Thoracic aorta (tissue), 2 donors: ENCODE data around the gene DNM1. TPM values are rescaled to one million over a fixed set of nuclear protein-coding genes. Genes with fewer than 3 reads are reported as not detected.

ENCODE experiments used
- ATAC-seq: fragments of 150-250 bp; one replicate; pipeline ENCODE4 v1.8.0; 2017; ENCODE audit warnings: low read depth; ENCODE audit not compliant: insufficient number of reproducible peaks, low FRiP score
- DNase-seq: peaks from one replicate; pipeline ENCODE4 v3.0.0-alpha.2; 2020; ENCODE audit warnings: low spot score
- H3K27ac ChIP-seq, 2 donors: fragments of 200-600 bp; sonication (generic); 1 replicate in 1 of 2; 2 replicates in 1 of 2; pipeline ENCODE4 v1.5.1; 2016; ENCODE audit warnings: mild to moderate bottlenecking in 2 of 2, moderate library complexity in 2 of 2
- H3K27me3 ChIP-seq: fragments of 200-600 bp; sonication (generic); replicated peaks from 2 replicates; pipeline ENCODE4 v1.6.0; 2016; ENCODE audit warnings: mild to moderate bottlenecking; ENCODE audit not compliant: insufficient read depth
- H3K36me3 ChIP-seq: fragments of 200-600 bp; sonication (generic); one replicate; pipeline ENCODE4 v1.5.1; 2016
- H3K4me1 ChIP-seq, 2 donors: fragments of 200-600 bp; sonication (generic); 1 replicate in 1 of 2; 2 replicates in 1 of 2; pipeline versions ENCODE4 v1.5.1 to v1.6.0; 2016; ENCODE audit warnings: low read depth in 2 of 2, mild to moderate bottlenecking in 1 of 2; ENCODE audit not compliant: control insufficient read depth in 1 of 2
- H3K4me3 ChIP-seq: fragments of 200-600 bp; sonication (generic); 2 replicates; pipeline ENCODE4 v1.5.1; 2016; ENCODE audit warnings: mild to moderate bottlenecking
- H3K9me3 ChIP-seq: fragments of 200-600 bp; sonication (generic); 2 replicates; pipeline ENCODE4 v1.5.1; 2016
- CTCF ChIP-seq: fragments of 200-600 bp; sonication (generic); IDR thresholded peaks from one replicate; pipeline ENCODE4 v1.5.1; 2019; ENCODE audit warnings: antibody characterized with exemption
- total RNA-seq, 2 donors: library from RNA; depleted of rRNA; stranded (reverse); fragments of >200 nt; gene quantifications; one replicate each; pipeline versions ENCODE4 v1.1.0 to v1.2.3, GENCODE V29; 2016

The DNM1 gene
- total RNA-seq, 2 donors from 2014 or later: 7.2 to 9.7 TPM

GRCh38 chr9:128253140-128253990, 50.2 kb downstream of the DNM1 start:
- no peak for TF ChIP-seq CTCF
- DNase-seq: no peak
- Histone ChIP-seq H3K9me3 (no peaks in the 10 kb centered on the region), H3K36me3 (peaks cover 17% of the 10 kb centered on the region), H3K4me1 (peaks cover 0 to 5% of the 10 kb centered on the region in 2 donors), H3K27me3 (no peaks in the 10 kb centered on the region), H3K4me3 (no peak overlapping the region), H3K27ac (no peak overlapping the region)
- no peak for ATAC-seq

DNA sequence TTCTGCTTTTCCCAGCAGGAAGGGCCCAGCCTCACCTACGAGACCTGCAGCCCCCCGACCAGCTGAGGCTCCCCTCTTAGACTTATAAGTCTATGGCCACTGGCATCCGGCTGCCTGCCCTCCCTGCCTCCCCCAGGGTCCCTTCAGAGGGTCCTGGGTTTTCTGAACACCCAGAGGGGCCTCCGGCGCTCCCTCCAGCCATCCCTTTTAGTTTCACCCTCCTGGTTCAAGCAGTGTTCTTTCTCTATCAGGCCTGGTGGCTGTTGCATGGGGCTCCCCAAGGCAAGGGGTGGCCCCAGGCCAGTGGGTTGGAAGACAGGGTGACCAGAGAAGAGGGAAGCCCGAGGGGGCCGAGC, 50.8 kb downstream of the DNM1 start:
- H3K4me3 ChIP-seq: no peak overlapping the region
- peaks cover 0 to 5% of the 10 kb centered on the region in 2 donors for H3K4me1 ChIP-seq
- DNase-seq (no peak), ATAC-seq (no peak)
- H3K36me3 ChIP-seq: peaks cover 23% of the 10 kb centered on the region
- TF ChIP-seq CTCF: no peak
- H3K9me3 ChIP-seq: no peaks in the 10 kb centered on the region
- H3K27ac ChIP-seq: no peak overlapping the region
- no peaks in the 10 kb centered on the region for H3K27me3 ChIP-seq

DNA sequence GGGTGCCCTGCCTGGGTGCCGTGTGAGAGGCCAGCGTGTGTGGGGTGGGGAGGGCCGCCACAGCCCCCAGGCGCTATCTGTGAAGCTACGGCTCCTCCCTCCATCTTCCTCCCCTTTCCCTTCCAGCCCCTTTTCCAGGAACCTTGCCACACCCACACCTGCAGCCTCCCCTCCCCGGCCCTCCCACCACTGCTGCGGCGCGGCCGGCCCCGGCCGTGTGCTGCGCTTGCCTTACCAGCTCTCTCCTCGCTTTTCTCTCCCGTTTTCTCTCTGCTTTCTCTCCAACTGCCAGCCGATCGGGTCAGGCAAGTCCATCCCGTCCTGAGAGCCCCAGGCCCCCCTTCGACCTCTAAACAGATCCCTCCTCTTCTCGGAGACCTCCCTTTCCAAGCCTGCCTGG, 51.2 kb downstream of the DNM1 start:
- Histone ChIP-seq H3K27ac (no peak overlapping the region), H3K36me3 (peaks cover 27% of the 10 kb centered on the region), H3K27me3 (no peaks in the 10 kb centered on the region), H3K4me3 (no peak overlapping the region), H3K4me1 (peaks cover 0 to 5% of the 10 kb centered on the region in 2 donors), H3K9me3 (no peaks in the 10 kb centered on the region)
- ATAC-seq (no peak), DNase-seq (no peak)
- TF ChIP-seq CTCF: no peak

DNA sequence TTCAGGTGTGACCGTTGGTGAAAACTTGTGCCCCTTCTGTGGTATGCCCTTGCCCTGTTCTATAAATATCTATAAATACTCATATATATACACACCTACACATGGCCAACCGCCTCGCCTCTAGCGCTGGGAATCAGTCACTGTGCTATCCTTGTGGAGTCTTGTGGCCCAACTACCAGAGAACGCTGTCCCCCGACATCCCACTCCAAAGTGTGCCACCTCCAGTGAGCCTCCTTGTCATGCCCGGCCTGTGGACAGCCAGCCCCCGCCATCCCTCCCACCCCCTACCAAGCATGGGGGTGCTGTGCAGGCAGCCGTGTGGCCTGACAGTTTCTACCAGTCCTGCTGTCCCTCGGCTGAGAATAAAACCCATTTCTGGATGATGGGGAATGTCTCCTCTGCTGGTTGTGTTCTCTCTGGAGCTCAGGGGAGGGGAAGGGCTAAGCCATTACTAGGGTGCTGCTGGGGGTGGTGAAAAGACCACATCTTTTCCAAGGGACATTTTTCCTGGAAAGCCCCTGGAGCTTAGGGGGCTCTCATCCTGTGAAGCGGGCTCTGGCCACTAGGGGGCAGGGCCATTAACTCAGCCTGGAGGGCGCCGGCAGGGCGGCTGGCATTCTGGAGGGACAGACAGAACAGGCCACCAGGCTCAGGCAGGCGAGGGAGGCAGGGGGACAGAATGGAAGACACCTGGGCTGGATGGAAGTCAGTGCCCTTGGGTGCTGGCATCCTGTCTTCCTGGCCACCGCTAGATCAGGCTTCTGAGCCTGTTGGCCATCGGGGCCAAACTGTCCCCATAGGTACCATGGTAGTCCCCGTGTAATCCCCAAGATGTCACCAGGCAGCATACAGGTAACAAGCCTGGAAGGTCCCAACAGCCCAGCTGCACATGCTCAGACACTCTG, 51.9 kb downstream of the DNM1 start:
- Histone ChIP-seq H3K9me3 (no peaks in the 10 kb centered on the region), H3K36me3 (peaks cover 34% of the 10 kb centered on the region), H3K27ac (no peak overlapping the region), H3K4me3 (no peak overlapping the region), H3K4me1 (peaks cover 0 to 5% of the 10 kb centered on the region in 2 donors), H3K27me3 (no peaks in the 10 kb centered on the region)
- no peak for ATAC-seq
- TF ChIP-seq CTCF: peak; percentile 77
- DNase-seq: no peak
